K562 (cell line): Measurements from ENCODE around the gene CPN2. TPM values are rescaled to one million over a fixed set of nuclear protein-coding genes. Genes with fewer than 3 reads are reported as not detected.

Source experiments
- ARNT ChIP-seq, 2 experiments: fragments of 450-650 bp; IDR thresholded peaks; 2 replicates each; pipeline ENCODE4 v1.6.1; 2016; ENCODE audit warnings: mild to moderate bottlenecking in 1 of 2
- BMI1 ChIP-seq: fragments of 150-350 bp; IDR thresholded peaks from 2 replicates; pipeline ENCODE4 v1.6.1; 2014; ENCODE audit warnings: low read length
- CHD4 ChIP-seq: fragments of 200-600 bp; sonication (generic); IDR thresholded peaks from 3 replicates; pipeline ENCODE4 v1.6.1; 2012; ENCODE audit warnings: low read depth, mild to moderate bottlenecking, mixed read lengths, low read length, inconsistent platforms; ENCODE audit not compliant: insufficient read depth, insufficient replicate concordance, poor library complexity, severe bottlenecking
- DDX20 ChIP-seq: fragments of 450-650 bp; IDR thresholded peaks from 2 replicates; pipeline ENCODE4 v1.6.1; 2016; ENCODE audit warnings: missing genetic modification characterization, low read depth, mild to moderate bottlenecking, missing compliant biosample characterization, moderate library complexity
- DNMT1 ChIP-seq: fragments of 450-650 bp; IDR thresholded peaks from 2 replicates; pipeline ENCODE4 v1.6.1; 2016; ENCODE audit warnings: antibody characterized with exemption, mild to moderate bottlenecking
- FIP1L1 ChIP-seq: fragments of 200-400 bp; formaldehyde crosslinking; IDR thresholded peaks from 2 replicates; pipeline ENCODE4 v1.6.1; 2018; ENCODE audit warnings: mild to moderate bottlenecking, low read depth, low read length; ENCODE audit not compliant: poor library complexity, severe bottlenecking
- GMEB1 ChIP-seq: fragments of 250-450 bp; sonication (Bioruptor Pico); IDR thresholded peaks from 2 replicates; pipeline ENCODE4 v1.4.0; 2020; ENCODE audit warnings: mild to moderate bottlenecking
- GTF2A2 ChIP-seq: IDR thresholded peaks from 2 replicates; pipeline ENCODE4 v1.6.1; 2016; ENCODE audit warnings: mild to moderate bottlenecking, missing genetic modification characterization, missing compliant biosample characterization
- JUNB ChIP-seq: fragments of 450-650 bp; formaldehyde crosslinking; conservative IDR thresholded peaks from 2 replicates; pipeline ENCODE4 v1.4.0; 2020; ENCODE audit warnings: mild to moderate bottlenecking
- MTA3 ChIP-seq: fragments of 450-650 bp; formaldehyde crosslinking; IDR thresholded peaks from 2 replicates; pipeline ENCODE4 v1.6.1; 2017; ENCODE audit warnings: mild to moderate bottlenecking, borderline replicate concordance
- NCOA6 ChIP-seq: fragments of 450-650 bp; IDR thresholded peaks from 2 replicates; pipeline ENCODE4 v1.6.1; 2017; ENCODE audit warnings: mild to moderate bottlenecking
- RHOXF2B ChIP-seq: fragments of 250-450 bp; sonication (Bioruptor Pico); conservative IDR thresholded peaks from 2 replicates; pipeline ENCODE4 v1.5.1; 2021
- SMARCA5 ChIP-seq: fragments of 450-650 bp; IDR thresholded peaks from 2 replicates; pipeline ENCODE4 v1.6.1; 2016
- SPI1 ChIP-seq: IDR thresholded peaks from 2 replicates; pipeline ENCODE4 v1.6.1; 2011; ENCODE audit warnings: low read depth, low read length, control low read depth, borderline replicate concordance
- TRIM25 ChIP-seq: fragments of 450-650 bp; IDR thresholded peaks from 2 replicates; pipeline ENCODE4 v1.7.0; 2016; ENCODE audit warnings: borderline replicate concordance
- ZFP30 ChIP-seq: fragments of 250-450 bp; sonication (Bioruptor Pico); IDR thresholded peaks from 2 replicates; pipeline ENCODE4 v1.8.0; 2022; ENCODE audit warnings: moderate library complexity, mild to moderate bottlenecking, inconsistent platforms, borderline replicate concordance
- ZNF124 ChIP-seq: sonication (generic); formaldehyde crosslinking; IDR thresholded peaks from 2 replicates; pipeline ENCODE4 v1.8.1; 2022; ENCODE audit warnings: missing genetic modification reagents
- polyA plus RNA-seq, 8 experiments: library from polyadenylated mRNA; depleted of rRNA in 4 of 8; stranded (reverse) in 5 of 8; unstranded in 3 of 8; fragments of >200 nt; fragmentation: Nextera tagmentation in 2 of 8; fragmentation: Illumina TruSeq in 1 of 8; extraction: Ambion mirVana in 2 of 8; extraction: Trizol in 1 of 8; gene quantifications; 2 replicates each; pipeline versions ENCODE4 v1.2.1 to v1.2.3, GENCODE V29; 2011 to 2014; ENCODE audit warnings: inconsistent platforms in 1 of 8, missing spikeins in 1 of 8
- total RNA-seq, 7 experiments: library from RNA; depleted of rRNA in 6 of 7; stranded (reverse); fragments of >200 nt in 6 of 7; fragmentation: Illumina TruSeq in 2 of 7; extraction: Trizol in 2 of 7; gene quantifications; 2 replicates each; pipeline versions ENCODE4 v1.2.1 to v1.2.3, GENCODE V29; 2011 to 2021; ENCODE audit warnings: low replicate concordance in 1 of 7
- TF ChIP-seq, protein P1 (sequence below): fragments of 150-350 bp; IDR thresholded peaks from 2 replicates; pipeline ENCODE4 v1.6.1; 2014; ENCODE audit warnings: low read depth, mild to moderate bottlenecking, low read length, borderline replicate concordance
- TF ChIP-seq, protein P2 (sequence below): fragments of 450-650 bp; IDR thresholded peaks from 2 replicates; pipeline ENCODE4 v1.6.1; 2017; ENCODE audit warnings: antibody characterized with exemption
- TF ChIP-seq, protein P3 (sequence below): fragments of 250-450 bp; sonication (Bioruptor Pico); IDR thresholded peaks from 2 replicates; pipeline ENCODE4 v1.8.0; 2021; ENCODE audit warnings: borderline replicate concordance, mild to moderate bottlenecking, moderate library complexity; ENCODE audit not compliant: poor library complexity, severe bottlenecking

The CPN2 gene
- total and polyA plus RNA-seq, 9 of the 15 experiments (the other 6 are each of a cell fraction or from before 2014, with no cell fraction given), result not detected

DNA sequence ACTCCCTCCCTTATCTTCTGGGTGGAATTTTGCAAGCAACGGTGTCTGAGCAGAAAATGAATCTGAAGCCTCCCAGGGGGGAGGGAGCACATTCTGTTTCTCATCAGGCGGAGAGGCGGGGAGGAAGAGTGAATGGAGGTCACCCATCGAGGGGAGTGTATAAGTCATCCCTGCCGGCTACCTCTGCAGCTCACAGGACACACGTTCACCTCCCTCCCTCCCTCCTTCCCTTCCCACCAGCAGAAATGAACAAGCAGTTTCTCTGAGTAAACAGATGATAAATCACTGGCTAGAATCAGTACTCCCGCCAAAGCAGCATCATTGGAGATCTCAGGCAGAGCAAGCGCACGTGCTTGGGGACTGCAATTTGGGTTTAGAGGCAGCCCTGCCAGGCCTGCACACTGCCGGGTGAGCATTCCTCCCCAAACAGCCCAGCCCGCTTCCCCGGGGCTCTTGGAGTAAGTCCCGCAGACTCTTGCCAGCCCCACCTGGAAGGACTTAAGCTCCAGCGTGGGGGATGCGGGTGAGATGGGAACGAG lies 38.3 kb downstream of the CPN2 start (continued):
- TF ChIP-seq ARNT (IDR thresholded peaks at IDR 0.05) (0 out of 4 replicates have a peak, but pooled peaks of 1 of the 2 experiments have one; percentile 25), MTA3 (no peak), SMARCA5 (no peak), FIP1L1 (no peak), RHOXF2B (CRISPR knock-in tag) (no peak), DDX20 (tag) (no peak), NCOA6 (no peak), CHD4 (no peak), BMI1 (no peak), JUNB (CRISPR knock-in tag) (no peak), TRIM25 (no peak), GTF2A2 (tag) (no peak), DNMT1 (no peak), ZNF124 (CRISPR knock-in tag) (no peak), ZFP30 (CRISPR knock-in tag) (no peak), SPI1 (no peak), GMEB1 (no peak)
- TF ChIP-seq, protein P1, sequence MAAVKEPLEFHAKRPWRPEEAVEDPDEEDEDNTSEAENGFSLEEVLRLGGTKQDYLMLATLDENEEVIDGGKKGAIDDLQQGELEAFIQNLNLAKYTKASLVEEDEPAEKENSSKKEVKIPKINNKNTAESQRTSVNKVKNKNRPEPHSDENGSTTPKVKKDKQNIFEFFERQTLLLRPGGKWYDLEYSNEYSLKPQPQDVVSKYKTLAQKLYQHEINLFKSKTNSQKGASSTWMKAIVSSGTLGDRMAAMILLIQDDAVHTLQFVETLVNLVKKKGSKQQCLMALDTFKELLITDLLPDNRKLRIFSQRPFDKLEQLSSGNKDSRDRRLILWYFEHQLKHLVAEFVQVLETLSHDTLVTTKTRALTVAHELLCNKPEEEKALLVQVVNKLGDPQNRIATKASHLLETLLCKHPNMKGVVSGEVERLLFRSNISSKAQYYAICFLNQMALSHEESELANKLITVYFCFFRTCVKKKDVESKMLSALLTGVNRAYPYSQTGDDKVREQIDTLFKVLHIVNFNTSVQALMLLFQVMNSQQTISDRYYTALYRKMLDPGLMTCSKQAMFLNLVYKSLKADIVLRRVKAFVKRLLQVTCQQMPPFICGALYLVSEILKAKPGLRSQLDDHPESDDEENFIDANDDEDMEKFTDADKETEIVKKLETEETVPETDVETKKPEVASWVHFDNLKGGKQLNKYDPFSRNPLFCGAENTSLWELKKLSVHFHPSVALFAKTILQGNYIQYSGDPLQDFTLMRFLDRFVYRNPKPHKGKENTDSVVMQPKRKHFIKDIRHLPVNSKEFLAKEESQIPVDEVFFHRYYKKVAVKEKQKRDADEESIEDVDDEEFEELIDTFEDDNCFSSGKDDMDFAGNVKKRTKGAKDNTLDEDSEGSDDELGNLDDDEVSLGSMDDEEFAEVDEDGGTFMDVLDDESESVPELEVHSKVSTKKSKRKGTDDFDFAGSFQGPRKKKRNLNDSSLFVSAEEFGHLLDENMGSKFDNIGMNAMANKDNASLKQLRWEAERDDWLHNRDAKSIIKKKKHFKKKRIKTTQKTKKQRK, result no peak
- TF ChIP-seq, protein P2, sequence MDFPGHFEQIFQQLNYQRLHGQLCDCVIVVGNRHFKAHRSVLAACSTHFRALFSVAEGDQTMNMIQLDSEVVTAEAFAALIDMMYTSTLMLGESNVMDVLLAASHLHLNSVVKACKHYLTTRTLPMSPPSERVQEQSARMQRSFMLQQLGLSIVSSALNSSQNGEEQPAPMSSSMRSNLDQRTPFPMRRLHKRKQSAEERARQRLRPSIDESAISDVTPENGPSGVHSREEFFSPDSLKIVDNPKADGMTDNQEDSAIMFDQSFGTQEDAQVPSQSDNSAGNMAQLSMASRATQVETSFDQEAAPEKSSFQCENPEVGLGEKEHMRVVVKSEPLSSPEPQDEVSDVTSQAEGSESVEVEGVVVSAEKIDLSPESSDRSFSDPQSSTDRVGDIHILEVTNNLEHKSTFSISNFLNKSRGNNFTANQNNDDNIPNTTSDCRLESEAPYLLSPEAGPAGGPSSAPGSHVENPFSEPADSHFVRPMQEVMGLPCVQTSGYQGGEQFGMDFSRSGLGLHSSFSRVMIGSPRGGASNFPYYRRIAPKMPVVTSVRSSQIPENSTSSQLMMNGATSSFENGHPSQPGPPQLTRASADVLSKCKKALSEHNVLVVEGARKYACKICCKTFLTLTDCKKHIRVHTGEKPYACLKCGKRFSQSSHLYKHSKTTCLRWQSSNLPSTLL, result no peak
- TF ChIP-seq, protein P3, sequence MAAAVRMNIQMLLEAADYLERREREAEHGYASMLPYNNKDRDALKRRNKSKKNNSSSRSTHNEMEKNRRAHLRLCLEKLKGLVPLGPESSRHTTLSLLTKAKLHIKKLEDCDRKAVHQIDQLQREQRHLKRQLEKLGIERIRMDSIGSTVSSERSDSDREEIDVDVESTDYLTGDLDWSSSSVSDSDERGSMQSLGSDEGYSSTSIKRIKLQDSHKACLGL, result no peak
